ENCODE results near the gene RAB42. TPM values are rescaled to one million over a fixed set of nuclear protein-coding genes. Genes with fewer than 3 reads are reported as not detected.

The RAB42 gene
- total RNA-seq, 4 donors from 2014 or later = 0.21 to 2.5 (median 0.83) TPM; not detected in 1

GRCh38 chr1:28632560-28632959 lies 40.5 kb downstream of the RAB42 start:
- Histone ChIP-seq H3K27ac (no peak overlapping the region), H3K4me3 (no peak overlapping the region), H3K9me3 (no peaks in the 10 kb centered on the region), H3K27me3 (no peaks in the 10 kb centered on the region), H3K36me3 (no peaks in the 10 kb centered on the region), H3K4me1 (no peaks in the 10 kb centered on the region)
- no peak for DNase-seq
- no peak for TF ChIP-seq POLR2A (IDR thresholded peaks at IDR 0.05)
- TF ChIP-seq CTCF (IDR thresholded peaks at IDR 0.05) = no peak
- 92% methylated on average over 4 of the region's 4 CpGs for WGBS, 2 donors
- intact Hi-C loops (cut with DNase I) = no loop called here

GRCh38 chr1:28640766-28641165 lies 48.7 kb downstream of the RAB42 start:
- no peak for TF ChIP-seq POLR2A (IDR thresholded peaks at IDR 0.05)
- TF ChIP-seq CTCF (IDR thresholded peaks at IDR 0.05) = peak in 2 of 6 experiments; percentile 5 to 39
- no peak for DNase-seq
- WGBS, 2 donors = 90 to 100% methylated on average over 1 of the region's 1 CpG
- H3K4me1 ChIP-seq = peaks cover 13 to 39% (median 20%) of the 10 kb centered on the region in 3 donors
- H3K4me3 ChIP-seq = no peak overlapping the region
- H3K36me3 ChIP-seq = no peaks in the 10 kb centered on the region
- intact Hi-C loops (cut with DNase I) = no loop called here
- H3K27me3 ChIP-seq = no peaks in the 10 kb centered on the region
- H3K27ac ChIP-seq = no peak overlapping the region
- no peaks in the 10 kb centered on the region for H3K9me3 ChIP-seq

- intact Hi-C loops (cut with DNase I) = no loop called here
- peaks cover 13 to 52% (median 22%) of the 10 kb centered on the region in 3 donors for H3K4me1 ChIP-seq
- DNase-seq = no peak
- H3K4me3 ChIP-seq = peak overlapping the region; percentile 50 to 89 (median 83)
- peak overlapping the region; percentile 88 to 95 (median 92) for H3K27ac ChIP-seq
- TF ChIP-seq POLR2A (IDR thresholded peaks at IDR 0.05) (no peak), CTCF (IDR thresholded peaks at IDR 0.05) (no peak)
- no peaks in the 10 kb centered on the region for H3K36me3 ChIP-seq
- no peaks in the 10 kb centered on the region for H3K9me3 ChIP-seq
- WGBS, 2 donors = 0 to 1% methylated on average over 24 to 25 of the region's 26 CpGs
- no peaks in the 10 kb centered on the region for H3K27me3 ChIP-seq
These were observed 50.2 kb downstream of the RAB42 start for GRCh38 chr1:28642056-28642846.

GRCh38 chr1:28642847-28643635 lies 51.0 kb downstream of the RAB42 start, which contains the start of gene TAF12:
Gene TAF12, minus strand, starts transcription at chr1:28643067. Its CDS starts 20,986 bp downstream, at chr1:28622081.
- H3K27ac ChIP-seq = peak within 1 kb of the TSS; percentile 88 to 95 (median 92)
- WGBS, 2 donors = 0% methylated on average over 20 to 25 of the region's 49 CpGs
- H3K27me3 ChIP-seq = no peaks in the 10 kb centered on the region
- H3K9me3 ChIP-seq = no peaks in the 10 kb centered on the region
- H3K4me3 ChIP-seq = peak within 1 kb of the TSS; percentile 50 to 89 (median 83)
- intact Hi-C loops (cut with DNase I) = no loop called here
- H3K4me1 ChIP-seq = peaks cover 19 to 60% (median 30%) of the 10 kb centered on the region in 3 donors
- TF ChIP-seq CTCF (IDR thresholded peaks at IDR 0.05) (peak in 5 of 6 experiments; percentile 23 to 78 (median 39)), POLR2A (IDR thresholded peaks at IDR 0.05) (peak in 3 of 4 donors; percentile 97 to 98 (median 98))
- no peaks in the 10 kb centered on the region for H3K36me3 ChIP-seq
- peak; percentile 56 for DNase-seq

GRCh38 chr1:28644494-28644893 lies 52.4 kb downstream of the RAB42 start:
- Histone ChIP-seq H3K27ac (peak overlapping the region; percentile 88 to 95 (median 92)), H3K4me1 (peaks cover 19 to 75% (median 36%) of the 10 kb centered on the region in 3 donors), H3K27me3 (no peaks in the 10 kb centered on the region), H3K9me3 (no peaks in the 10 kb centered on the region), H3K36me3 (no peaks in the 10 kb centered on the region), H3K4me3 (no peak overlapping the region)
- 63 to 90% methylated on average over 3 of the region's 3 CpGs for WGBS, 2 donors
- intact Hi-C loops (cut with DNase I) = no loop called here
- TF ChIP-seq POLR2A (IDR thresholded peaks at IDR 0.05) (no peak), CTCF (IDR thresholded peaks at IDR 0.05) (no peak)
- no peak for DNase-seq

All from esophagus squamous epithelium (tissue), 5 donors.